Epithelial cell of esophagus (primary cell): ENCODE measurements around the gene ADORA2B.
"Not testable (repeated sequence)": the region's sequence is repeated elsewhere in the genome, so short reads cannot be mapped to it uniquely, and the experiment has no call there.

Source experiments
- DNase-seq: peaks from one replicate; pipeline ENCODE4 v3.0.0; 2010; ENCODE audit warnings: low read depth
- H3K4me3 ChIP-seq: 2 replicates; pipeline ENCODE4 v1.5.1; 2011; ENCODE audit warnings: mild to moderate bottlenecking, low read length, control low read depth
- CTCF ChIP-seq: IDR thresholded peaks from 2 replicates; pipeline ENCODE4 v1.5.1; 2011; ENCODE audit warnings: low read depth, mild to moderate bottlenecking, low read length, control low read depth, inconsistent platforms; ENCODE audit not compliant: insufficient read depth; ENCODE audit errors: missing control alignments

ADORA2B gene

GRCh38 chr17:15935891-15936290 is 9.0 kb upstream of the ADORA2B start:
- no peak overlapping the region for H3K4me3 ChIP-seq
- DNase-seq: no peak
- TF ChIP-seq CTCF: no peak

DNA sequence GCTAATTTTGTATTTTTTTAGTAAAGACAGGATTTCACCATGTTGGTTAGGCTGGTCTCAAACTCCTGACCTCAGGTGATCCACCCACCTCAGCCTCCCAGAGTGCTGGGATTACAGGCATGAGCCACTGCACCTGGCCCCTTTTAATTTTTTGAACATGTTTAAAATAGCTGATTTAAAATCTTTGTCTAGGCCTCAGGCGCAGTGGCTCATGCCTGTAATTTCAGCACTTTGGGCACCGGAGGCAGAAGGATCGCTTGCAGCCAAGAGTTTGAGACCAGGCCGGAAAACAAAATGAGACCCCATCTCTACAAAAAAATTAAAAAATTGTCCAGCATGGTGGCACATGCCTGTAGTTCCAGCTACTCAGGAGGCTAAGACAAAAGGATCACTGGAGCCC is 8.4 kb upstream of the ADORA2B start:
- not testable (repeated sequence) for DNase-seq, H3K4me3 ChIP-seq

DNA sequence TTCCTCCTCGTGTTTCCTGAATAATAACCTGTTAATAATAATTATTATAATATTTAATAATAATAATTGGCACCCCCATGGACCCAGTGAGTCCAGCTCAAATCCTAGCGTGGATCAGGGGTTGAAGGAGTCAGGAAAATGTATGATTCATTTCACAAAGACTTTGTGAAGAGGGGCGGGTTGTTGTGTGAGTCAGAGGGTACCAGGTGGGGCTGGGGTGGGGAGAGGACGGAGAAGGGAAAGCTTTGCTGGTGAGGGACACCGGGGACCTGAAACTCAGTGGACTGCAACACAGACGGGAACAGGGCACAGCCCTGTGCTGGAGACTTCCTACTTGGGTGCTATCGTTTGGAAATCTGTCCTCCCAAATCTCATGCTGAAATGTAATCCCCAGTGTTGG is 3.1 kb upstream of the ADORA2B start:
- TF ChIP-seq CTCF: no peak
- H3K4me3 ChIP-seq: no peak overlapping the region
- peak; percentile 58 for DNase-seq

DNA sequence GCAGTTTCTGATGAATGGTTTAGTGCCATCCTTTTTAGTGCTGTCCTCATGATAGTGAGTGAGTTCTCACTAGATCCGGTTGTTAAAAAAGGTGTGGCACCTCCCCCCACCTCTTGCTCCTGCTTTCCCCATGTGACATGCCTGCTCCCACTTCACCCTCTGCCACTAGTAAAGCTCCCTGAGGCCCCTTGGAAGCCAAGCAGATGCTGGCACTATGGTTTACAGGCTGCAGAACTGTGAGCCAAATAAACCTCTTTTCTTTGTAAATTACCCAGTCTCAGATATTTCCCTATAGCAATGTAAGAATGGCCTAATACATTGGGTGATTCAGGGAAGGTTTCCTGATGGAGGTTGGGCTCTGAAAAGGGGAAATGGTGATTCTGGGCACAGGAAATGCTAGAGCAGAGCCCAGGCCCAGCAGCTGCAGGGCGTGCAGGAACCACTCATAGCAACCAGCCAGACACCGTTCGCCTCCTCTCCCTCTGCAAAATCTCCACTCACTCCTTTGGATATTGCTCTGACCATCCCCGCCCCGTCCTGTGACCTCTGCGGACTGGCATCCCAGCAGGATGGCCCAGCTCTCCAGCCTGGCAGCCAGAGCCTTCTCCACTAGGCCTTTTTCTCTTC is 2.6 kb upstream of the ADORA2B start:
- peak; percentile 41 for DNase-seq
- H3K4me3 ChIP-seq: no peak overlapping the region
- no peak for TF ChIP-seq CTCF

- TF ChIP-seq CTCF: no peak
- DNase-seq: no peak
- peak overlapping the region; percentile 72 for H3K4me3 ChIP-seq
Measured at GRCh38 chr17:15943971-15944758, 765 bp upstream of the ADORA2B start.

GRCh38 chr17:15945527-15946191 is 729 bp downstream of the ADORA2B start:
- DNase-seq: peak; percentile 32
- peak overlapping the region; percentile 72 for H3K4me3 ChIP-seq
- no peak for TF ChIP-seq CTCF

- no peak for TF ChIP-seq CTCF
- peak; percentile 51 for DNase-seq
- peak overlapping the region; percentile 72 for H3K4me3 ChIP-seq
Measured at GRCh38 chr17:15946611-15947120, 1.7 kb downstream of the ADORA2B start.
